ENCODE measurements around the gene AHNAK2.

AHNAK2 gene

GRCh38 chr14:104989236-104989950, 11.2 kb upstream of the AHNAK2 start:
- no peak for ATAC-seq
- TF ChIP-seq TCF4 (CRISPR knock-in tag; IDR thresholded peaks at IDR 0.05; ENCODE audit: borderline replicate concordance) (no peak), PPARA (CRISPR knock-in tag; IDR thresholded peaks at IDR 0.05; ENCODE audit: borderline replicate concordance) (no peak), SNAI2 (CRISPR knock-in tag; IDR thresholded peaks at IDR 0.05) (no peak), BACH2 (CRISPR knock-in tag; IDR thresholded peaks at IDR 0.05; ENCODE audit: borderline replicate concordance) (no peak), ESRRG (CRISPR knock-in tag; IDR thresholded peaks at IDR 0.05) (no peak), RARB (CRISPR knock-in tag; IDR thresholded peaks at IDR 0.05) (no peak), ARNTL (CRISPR knock-in tag; IDR thresholded peaks at IDR 0.05; ENCODE audit: borderline replicate concordance, low read depth) (no peak), CSDC2 (CRISPR knock-in tag; IDR thresholded peaks at IDR 0.05) (no peak), TOX (CRISPR knock-in tag; IDR thresholded peaks at IDR 0.05; ENCODE audit: borderline replicate concordance) (no peak), CSRNP3 (CRISPR knock-in tag; IDR thresholded peaks at IDR 0.05) (no peak), CREB5 (CRISPR knock-in tag; IDR thresholded peaks at IDR 0.05; ENCODE audit: low read depth) (no peak), ZFP3 (CRISPR knock-in tag; IDR thresholded peaks at IDR 0.05) (no peak), ZFP30 (CRISPR knock-in tag; IDR thresholded peaks at IDR 0.05) (no peak), PATZ1 (CRISPR knock-in tag; IDR thresholded peaks at IDR 0.05; ENCODE audit: borderline replicate concordance) (no peak)

GRCh38 chr14:104986487-104987164, 8.5 kb upstream of the AHNAK2 start:
- ATAC-seq, result no peak
- TF ChIP-seq ZFP30 (CRISPR knock-in tag; IDR thresholded peaks at IDR 0.05) (no peak), ISL1 (CRISPR knock-in tag; IDR thresholded peaks at IDR 0.05) (no peak), ZNF70 (CRISPR knock-in tag; IDR thresholded peaks at IDR 0.05) (no peak), OSR1 (CRISPR knock-in tag; IDR thresholded peaks at IDR 0.05) (no peak), POU6F1 (CRISPR knock-in tag; IDR thresholded peaks at IDR 0.05; ENCODE audit: borderline replicate concordance, low read depth) (no peak), TOX (CRISPR knock-in tag; IDR thresholded peaks at IDR 0.05; ENCODE audit: borderline replicate concordance) (no peak), CREB5 (CRISPR knock-in tag; IDR thresholded peaks at IDR 0.05; ENCODE audit: low read depth) (no peak), TSHZ2 (CRISPR knock-in tag; IDR thresholded peaks at IDR 0.05) (no peak), ARNTL (CRISPR knock-in tag; IDR thresholded peaks at IDR 0.05; ENCODE audit: borderline replicate concordance, low read depth) (no peak), ZNF565 (CRISPR knock-in tag; conservative IDR thresholded peaks at IDR 0.05; ENCODE audit: low read depth) (no peak), PATZ1 (CRISPR knock-in tag; IDR thresholded peaks at IDR 0.05; ENCODE audit: borderline replicate concordance) (no peak), CSDC2 (CRISPR knock-in tag; IDR thresholded peaks at IDR 0.05) (no peak), ZC3H10 (CRISPR knock-in tag; IDR thresholded peaks at IDR 0.05) (no peak), RARB (CRISPR knock-in tag; IDR thresholded peaks at IDR 0.05) (no peak), ZFP3 (CRISPR knock-in tag; IDR thresholded peaks at IDR 0.05) (no peak), ESRRG (CRISPR knock-in tag; IDR thresholded peaks at IDR 0.05) (no peak)

Data from SK-N-SH treated with all-trans-retinoic acid at 6 μM for 48 hours (cell line).